Type B pancreatic cell (in vitro differentiated cells): Measurements from ENCODE around the gene CDKL4. TPM values are rescaled to one million over a fixed set of nuclear protein-coding genes. Genes with fewer than 3 reads are reported as not detected.
"Not testable (repeated sequence)": the region's sequence is repeated elsewhere in the genome, so short reads cannot be mapped to it uniquely, and the experiment has no call there.

Experiments
- DNase-seq: peaks from one replicate; pipeline ENCODE4 v3.0.0; 2021; ENCODE audit warnings: mixed read lengths; ENCODE audit not compliant: unreplicated experiment; ENCODE audit errors: extremely low spot score
- H3K27ac Mint-ChIP-seq: 2 replicates; pipeline ENCODE4 v1.8.0; 2021; ENCODE audit warnings: mild to moderate bottlenecking, mixed read lengths
- H3K27me3 Mint-ChIP-seq: 2 replicates; pipeline ENCODE4 v1.8.0; 2021; ENCODE audit warnings: mixed read lengths
- H3K36me3 Mint-ChIP-seq: 2 replicates; pipeline ENCODE4 v1.8.0; 2021; ENCODE audit warnings: mixed read lengths
- H3K4me1 Mint-ChIP-seq: one replicate; pipeline ENCODE4 v1.8.0; 2021; ENCODE audit warnings: mixed read lengths; ENCODE audit not compliant: unreplicated experiment
- H3K4me3 Mint-ChIP-seq: 2 replicates; pipeline ENCODE4 v1.8.0; 2021; ENCODE audit warnings: mild to moderate bottlenecking, mixed read lengths
- H3K9me3 Mint-ChIP-seq: 2 replicates; pipeline ENCODE4 v1.8.0; 2021; ENCODE audit warnings: mixed read lengths
- total RNA-seq: library from RNA; stranded (reverse); gene quantifications from 2 replicates; pipeline ENCODE4 v1.2.1, GENCODE V29; 2021; ENCODE audit warnings: low replicate concordance
- TF ChIP-seq, protein P1 (sequence below): fragments of 200-600 bp; sonication (generic); conservative IDR thresholded peaks from 2 replicates; pipeline ENCODE4 v1.5.0; 2021; ENCODE audit warnings: antibody characterized with exemption, mild to moderate bottlenecking

The CDKL4 gene
- total RNA-seq, 1 donor from 2014 or later, result 1.8 TPM

GRCh38 chr2:39246382-39246980, 2.7 kb upstream of the CDKL4 start:
- H3K27ac Mint-ChIP-seq, result no peak overlapping the region
- TF ChIP-seq, protein P1, sequence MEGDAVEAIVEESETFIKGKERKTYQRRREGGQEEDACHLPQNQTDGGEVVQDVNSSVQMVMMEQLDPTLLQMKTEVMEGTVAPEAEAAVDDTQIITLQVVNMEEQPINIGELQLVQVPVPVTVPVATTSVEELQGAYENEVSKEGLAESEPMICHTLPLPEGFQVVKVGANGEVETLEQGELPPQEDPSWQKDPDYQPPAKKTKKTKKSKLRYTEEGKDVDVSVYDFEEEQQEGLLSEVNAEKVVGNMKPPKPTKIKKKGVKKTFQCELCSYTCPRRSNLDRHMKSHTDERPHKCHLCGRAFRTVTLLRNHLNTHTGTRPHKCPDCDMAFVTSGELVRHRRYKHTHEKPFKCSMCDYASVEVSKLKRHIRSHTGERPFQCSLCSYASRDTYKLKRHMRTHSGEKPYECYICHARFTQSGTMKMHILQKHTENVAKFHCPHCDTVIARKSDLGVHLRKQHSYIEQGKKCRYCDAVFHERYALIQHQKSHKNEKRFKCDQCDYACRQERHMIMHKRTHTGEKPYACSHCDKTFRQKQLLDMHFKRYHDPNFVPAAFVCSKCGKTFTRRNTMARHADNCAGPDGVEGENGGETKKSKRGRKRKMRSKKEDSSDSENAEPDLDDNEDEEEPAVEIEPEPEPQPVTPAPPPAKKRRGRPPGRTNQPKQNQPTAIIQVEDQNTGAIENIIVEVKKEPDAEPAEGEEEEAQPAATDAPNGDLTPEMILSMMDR, result no peak
- no peak overlapping the region for H3K4me3 Mint-ChIP-seq
- DNase-seq, result no peak
- H3K4me1 Mint-ChIP-seq, result no peaks in the 10 kb centered on the region
- no peaks in the 10 kb centered on the region for H3K27me3 Mint-ChIP-seq
- peaks cover 4% of the 10 kb centered on the region for H3K9me3 Mint-ChIP-seq
- peaks cover 20% of the 10 kb centered on the region for H3K36me3 Mint-ChIP-seq

- peaks cover 13% of the 10 kb centered on the region for H3K36me3 Mint-ChIP-seq
- H3K4me1 Mint-ChIP-seq, H3K27ac Mint-ChIP-seq, DNase-seq, H3K9me3 Mint-ChIP-seq, H3K27me3 Mint-ChIP-seq, H3K4me3 Mint-ChIP-seq: not testable (repeated sequence)
These were observed 1.3 kb upstream of the CDKL4 start for GRCh38 chr2:39244963-39245625.

GRCh38 chr2:39244241-39244862, 582 bp upstream of the CDKL4 start:
- H3K9me3 Mint-ChIP-seq, H3K27me3 Mint-ChIP-seq, H3K27ac Mint-ChIP-seq, H3K4me3 Mint-ChIP-seq, H3K4me1 Mint-ChIP-seq, DNase-seq: not testable (repeated sequence)
- peaks cover 13% of the 10 kb centered on the region for H3K36me3 Mint-ChIP-seq

GRCh38 chr2:39241588-39241987, 2.2 kb downstream of the CDKL4 start:
- Mint-ChIP-seq H3K36me3 (peaks cover 10% of the 10 kb centered on the region), H3K27me3 (no peaks in the 10 kb centered on the region), H3K9me3 (no peaks in the 10 kb centered on the region), H3K4me3 (no peak overlapping the region), H3K4me1 (no peaks in the 10 kb centered on the region), H3K27ac (no peak overlapping the region)
- TF ChIP-seq, protein P1, result no peak
- no peak for DNase-seq

GRCh38 chr2:39240758-39241157, 3.0 kb downstream of the CDKL4 start:
- Mint-ChIP-seq H3K36me3 (peaks cover 10% of the 10 kb centered on the region), H3K4me1 (no peaks in the 10 kb centered on the region), H3K27ac (no peak overlapping the region), H3K9me3 (no peaks in the 10 kb centered on the region), H3K4me3 (no peak overlapping the region), H3K27me3 (no peaks in the 10 kb centered on the region)
- TF ChIP-seq, protein P1, result no peak
- no peak for DNase-seq

GRCh38 chr2:39234754-39235153, 9.0 kb downstream of the CDKL4 start:
- Mint-ChIP-seq H3K27ac (no peak overlapping the region), H3K9me3 (no peaks in the 10 kb centered on the region), H3K4me3 (no peak overlapping the region), H3K4me1 (no peaks in the 10 kb centered on the region), H3K36me3 (no peaks in the 10 kb centered on the region), H3K27me3 (no peaks in the 10 kb centered on the region)
- TF ChIP-seq, protein P1, result no peak
- no peak for DNase-seq
